C4-2B (cell line): ENCODE measurements around the gene EPHA5.

Source experiments
- CTCF ChIP-seq: fragments of 450-650 bp; conservative IDR thresholded peaks from 2 replicates; pipeline ENCODE4 v1.5.1; 2017; ENCODE audit warnings: mild to moderate bottlenecking
- ZFX ChIP-seq: fragments of 450-650 bp; IDR thresholded peaks from 2 replicates; pipeline ENCODE4 v1.6.1; 2017

GRCh38 chr4:65661471-65661870 lies 8.8 kb downstream of the EPHA5 start:
- TF ChIP-seq CTCF (no peak), ZFX (no peak)
